Activated naive CD8-positive, alpha-beta T cell (primary cell): ENCODE measurements around the gene SRBD1.

Experiments
- H3K27ac Mint-ChIP-seq: one replicate; pipeline ENCODE4 v1.8.0; 2021; ENCODE audit warnings: mixed read lengths
- H3K27me3 Mint-ChIP-seq: one replicate; pipeline ENCODE4 v1.8.0; 2021; ENCODE audit warnings: mixed read lengths
- H3K36me3 Mint-ChIP-seq: one replicate; pipeline ENCODE4 v1.8.0; 2021; ENCODE audit warnings: mixed read lengths
- H3K4me1 Mint-ChIP-seq: one replicate; pipeline ENCODE4 v1.8.0; 2021; ENCODE audit warnings: low read depth, mixed read lengths
- H3K4me3 Mint-ChIP-seq: one replicate; pipeline ENCODE4 v1.8.0; 2021; ENCODE audit warnings: mild to moderate bottlenecking, mixed read lengths
- H3K9me3 Mint-ChIP-seq: one replicate; pipeline ENCODE4 v1.8.0; 2021; ENCODE audit warnings: low read depth, mixed read lengths

SRBD1 gene

GRCh38 chr2:45498661-45499550 is 112.2 kb downstream of the SRBD1 start:
- peaks cover 26% of the 10 kb centered on the region for H3K4me1 Mint-ChIP-seq
- H3K36me3 Mint-ChIP-seq: peaks cover 10% of the 10 kb centered on the region
- no peaks in the 10 kb centered on the region for H3K27me3 Mint-ChIP-seq
- peak overlapping the region; percentile 56 for H3K27ac Mint-ChIP-seq
- H3K4me3 Mint-ChIP-seq: no peak overlapping the region
- no peaks in the 10 kb centered on the region for H3K9me3 Mint-ChIP-seq

GRCh38 chr2:45497355-45497754 is 113.7 kb downstream of the SRBD1 start:
- Mint-ChIP-seq H3K4me1 (peaks cover 26% of the 10 kb centered on the region), H3K36me3 (peaks cover 9% of the 10 kb centered on the region), H3K9me3 (no peaks in the 10 kb centered on the region), H3K4me3 (no peak overlapping the region), H3K27me3 (no peaks in the 10 kb centered on the region), H3K27ac (peak overlapping the region; percentile 19)

- peaks cover 6% of the 10 kb centered on the region for H3K36me3 Mint-ChIP-seq
- no peaks in the 10 kb centered on the region for H3K27me3 Mint-ChIP-seq
- peak overlapping the region; percentile 19 for H3K27ac Mint-ChIP-seq
- no peak overlapping the region for H3K4me3 Mint-ChIP-seq
- H3K9me3 Mint-ChIP-seq: no peaks in the 10 kb centered on the region
- H3K4me1 Mint-ChIP-seq: peaks cover 26% of the 10 kb centered on the region
Measured at GRCh38 chr2:45496869-45497268, 114.2 kb downstream of the SRBD1 start.

- Mint-ChIP-seq H3K4me1 (peaks cover 26% of the 10 kb centered on the region), H3K36me3 (peaks cover 2% of the 10 kb centered on the region), H3K4me3 (no peak overlapping the region), H3K9me3 (no peaks in the 10 kb centered on the region), H3K27me3 (no peaks in the 10 kb centered on the region), H3K27ac (no peak overlapping the region)
Measured at GRCh38 chr2:45494978-45495293, 116.1 kb downstream of the SRBD1 start.

GRCh38 chr2:45494275-45494977 is 116.6 kb downstream of the SRBD1 start:
- no peaks in the 10 kb centered on the region for H3K9me3 Mint-ChIP-seq
- peaks cover 2% of the 10 kb centered on the region for H3K36me3 Mint-ChIP-seq
- no peak overlapping the region for H3K27ac Mint-ChIP-seq
- H3K4me1 Mint-ChIP-seq: peaks cover 25% of the 10 kb centered on the region
- no peaks in the 10 kb centered on the region for H3K27me3 Mint-ChIP-seq
- no peak overlapping the region for H3K4me3 Mint-ChIP-seq

- no peak overlapping the region for H3K27ac Mint-ChIP-seq
- no peaks in the 10 kb centered on the region for H3K4me1 Mint-ChIP-seq
- no peaks in the 10 kb centered on the region for H3K9me3 Mint-ChIP-seq
- H3K27me3 Mint-ChIP-seq: no peaks in the 10 kb centered on the region
- H3K4me3 Mint-ChIP-seq: no peak overlapping the region
- H3K36me3 Mint-ChIP-seq: peaks cover 23% of the 10 kb centered on the region
Measured at GRCh38 chr2:45484965-45485364, 126.1 kb downstream of the SRBD1 start.

GRCh38 chr2:45483997-45484396 is 127.1 kb downstream of the SRBD1 start:
- H3K4me3 Mint-ChIP-seq: no peak overlapping the region
- H3K27ac Mint-ChIP-seq: no peak overlapping the region
- peaks cover 28% of the 10 kb centered on the region for H3K36me3 Mint-ChIP-seq
- no peaks in the 10 kb centered on the region for H3K27me3 Mint-ChIP-seq
- no peaks in the 10 kb centered on the region for H3K9me3 Mint-ChIP-seq
- H3K4me1 Mint-ChIP-seq: no peaks in the 10 kb centered on the region

GRCh38 chr2:45477546-45477945 is 133.5 kb downstream of the SRBD1 start:
- Mint-ChIP-seq H3K27me3 (no peaks in the 10 kb centered on the region), H3K4me3 (no peak overlapping the region), H3K36me3 (peaks cover 38% of the 10 kb centered on the region), H3K9me3 (no peaks in the 10 kb centered on the region), H3K27ac (no peak overlapping the region), H3K4me1 (no peaks in the 10 kb centered on the region)

- H3K4me3 Mint-ChIP-seq: no peak overlapping the region
- H3K27me3 Mint-ChIP-seq: no peaks in the 10 kb centered on the region
- H3K9me3 Mint-ChIP-seq: no peaks in the 10 kb centered on the region
- H3K36me3 Mint-ChIP-seq: peaks cover 10% of the 10 kb centered on the region
- H3K4me1 Mint-ChIP-seq: no peaks in the 10 kb centered on the region
- no peak overlapping the region for H3K27ac Mint-ChIP-seq
Measured at GRCh38 chr2:45470531-45470930, 140.5 kb downstream of the SRBD1 start.

GRCh38 chr2:45469314-45470099 is 141.6 kb downstream of the SRBD1 start:
- H3K4me3 Mint-ChIP-seq: no peak overlapping the region
- H3K9me3 Mint-ChIP-seq: no peaks in the 10 kb centered on the region
- no peaks in the 10 kb centered on the region for H3K27me3 Mint-ChIP-seq
- no peak overlapping the region for H3K27ac Mint-ChIP-seq
- H3K36me3 Mint-ChIP-seq: peaks cover 3% of the 10 kb centered on the region
- H3K4me1 Mint-ChIP-seq: no peaks in the 10 kb centered on the region

- no peak overlapping the region for H3K4me3 Mint-ChIP-seq
- no peaks in the 10 kb centered on the region for H3K4me1 Mint-ChIP-seq
- H3K9me3 Mint-ChIP-seq: no peaks in the 10 kb centered on the region
- H3K27me3 Mint-ChIP-seq: no peaks in the 10 kb centered on the region
- H3K36me3 Mint-ChIP-seq: peaks cover under 1% of the 10 kb centered on the region
- H3K27ac Mint-ChIP-seq: no peak overlapping the region
Measured at GRCh38 chr2:45468279-45468678, 142.8 kb downstream of the SRBD1 start.

GRCh38 chr2:45466053-45466452 is 145.0 kb downstream of the SRBD1 start:
- Mint-ChIP-seq H3K4me3 (no peak overlapping the region), H3K36me3 (peaks cover 9% of the 10 kb centered on the region), H3K27ac (no peak overlapping the region), H3K4me1 (no peaks in the 10 kb centered on the region), H3K27me3 (no peaks in the 10 kb centered on the region), H3K9me3 (no peaks in the 10 kb centered on the region)

GRCh38 chr2:45460825-45461224 is 150.2 kb downstream of the SRBD1 start:
- H3K36me3 Mint-ChIP-seq: peaks cover 14% of the 10 kb centered on the region
- H3K4me3 Mint-ChIP-seq: no peak overlapping the region
- no peaks in the 10 kb centered on the region for H3K4me1 Mint-ChIP-seq
- no peak overlapping the region for H3K27ac Mint-ChIP-seq
- H3K27me3 Mint-ChIP-seq: no peaks in the 10 kb centered on the region
- H3K9me3 Mint-ChIP-seq: no peaks in the 10 kb centered on the region

GRCh38 chr2:45459860-45460259 is 151.2 kb downstream of the SRBD1 start:
- H3K27ac Mint-ChIP-seq: no peak overlapping the region
- H3K9me3 Mint-ChIP-seq: no peaks in the 10 kb centered on the region
- no peak overlapping the region for H3K4me3 Mint-ChIP-seq
- peaks cover 14% of the 10 kb centered on the region for H3K36me3 Mint-ChIP-seq
- no peaks in the 10 kb centered on the region for H3K27me3 Mint-ChIP-seq
- H3K4me1 Mint-ChIP-seq: no peaks in the 10 kb centered on the region
